GM23338 (cell line): ENCODE results near the gene NCF4. TPM values are rescaled to one million over a fixed set of nuclear protein-coding genes. Genes with fewer than 3 reads are reported as not detected.

Experiments
- ATAC-seq: fragments of 200-7000 bp; cut with Tn5 transposase; 3 replicates; pipeline ENCODE4 v1.9.1; 2020
- DNase-seq: peaks from one replicate; pipeline ENCODE4 v3.0.0-alpha.2; 2015; ENCODE audit warnings: low spot score
- H2AFZ ChIP-seq: fragments of 200-600 bp; sonication (generic); 2 replicates; pipeline ENCODE4 v1.8.0; 2016; ENCODE audit warnings: antibody characterized with exemption, mild to moderate bottlenecking, moderate library complexity
- H3F3A ChIP-seq: fragments of 200-600 bp; sonication (generic); replicated peaks from 2 replicates; pipeline ENCODE4 v1.8.0; 2017; ENCODE audit warnings: antibody characterized with exemption, mixed run types, low read depth
- H3K27ac ChIP-seq: fragments of 200-600 bp; sonication (generic); 2 replicates; pipeline ENCODE4 v1.6.1; 2016; ENCODE audit warnings: low read depth
- H3K27me3 ChIP-seq: fragments of 200-600 bp; sonication (generic); 2 replicates; pipeline ENCODE4 v1.8.0; 2016; ENCODE audit warnings: mild to moderate bottlenecking, mixed run types, moderate library complexity; ENCODE audit not compliant: insufficient read depth
- H3K36me3 ChIP-seq: fragments of 200-600 bp; sonication (generic); 2 replicates; pipeline ENCODE4 v1.8.0; 2016; ENCODE audit warnings: mild to moderate bottlenecking; ENCODE audit not compliant: insufficient read depth
- H3K4me1 ChIP-seq: fragments of 200-600 bp; sonication (generic); 2 replicates; pipeline ENCODE4 v1.8.0; 2016; ENCODE audit warnings: mild to moderate bottlenecking, moderate library complexity; ENCODE audit not compliant: insufficient read depth
- H3K4me2 ChIP-seq: fragments of 200-600 bp; sonication (generic); 2 replicates; pipeline ENCODE4 v1.7.1; 2017; ENCODE audit warnings: mixed run types
- H3K4me3 ChIP-seq: fragments of 200-600 bp; sonication (generic); 2 replicates; pipeline ENCODE4 v1.6.1; 2016; ENCODE audit warnings: mixed run types
- H3K79me2 ChIP-seq: fragments of 200-600 bp; sonication (generic); replicated peaks from 2 replicates; pipeline ENCODE4 v1.8.0; 2017; ENCODE audit warnings: mild to moderate bottlenecking; ENCODE audit not compliant: insufficient read depth
- H3K9me2 ChIP-seq: fragments of 200-600 bp; sonication (generic); 2 replicates; pipeline ENCODE4 v1.8.0; 2017; ENCODE audit not compliant: insufficient read depth
- H4K20me1 ChIP-seq: fragments of 200-600 bp; sonication (generic); replicated peaks from 2 replicates; pipeline ENCODE4 v1.8.0; 2017; ENCODE audit warnings: mild to moderate bottlenecking; ENCODE audit not compliant: insufficient read depth
- H3K27ac Mint-ChIP-seq: 2 replicates; pipeline ENCODE4 v1.8.0; 2020; ENCODE audit warnings: inconsistent platforms, mild to moderate bottlenecking, moderate library complexity, mixed read lengths
- H3K27me3 Mint-ChIP-seq: 3 replicates; pipeline ENCODE4 v1.8.0; 2022; ENCODE audit warnings: low read depth, mild to moderate bottlenecking, moderate library complexity, mixed read lengths, inconsistent platforms; ENCODE audit not compliant: insufficient read depth, poor library complexity
- H3K36me3 Mint-ChIP-seq: 3 replicates; pipeline ENCODE4 v1.8.0; 2021; ENCODE audit warnings: low read depth, mild to moderate bottlenecking, inconsistent platforms, moderate library complexity, mixed read lengths
- H3K4me1 Mint-ChIP-seq: 3 replicates; pipeline ENCODE4 v1.8.0; 2020; ENCODE audit warnings: mild to moderate bottlenecking, inconsistent platforms, mixed read lengths
- H3K4me3 Mint-ChIP-seq: 3 replicates; pipeline ENCODE4 v1.8.0; 2021; ENCODE audit warnings: moderate library complexity, mild to moderate bottlenecking, inconsistent platforms, mixed read lengths
- H3K9me3 Mint-ChIP-seq: 3 replicates; pipeline ENCODE4 v1.8.0; 2020; ENCODE audit warnings: moderate library complexity, mild to moderate bottlenecking, inconsistent platforms, mixed read lengths
- CREB1 ChIP-seq: fragments of 250-450 bp; sonication (Bioruptor Pico); IDR thresholded peaks from 2 replicates; pipeline ENCODE4 v1.5.0; 2020; ENCODE audit warnings: low read depth, mild to moderate bottlenecking, moderate library complexity
- EZH2 ChIP-seq: fragments of 200-600 bp; sonication (generic); IDR thresholded peaks from one replicate; pipeline ENCODE4 v1.8.0; 2017; ENCODE audit warnings: antibody characterized with exemption, mild to moderate bottlenecking, low read depth; ENCODE audit not compliant: unreplicated experiment
- EZH2phosphoT487 ChIP-seq: fragments of 200-600 bp; sonication (generic); IDR thresholded peaks from one replicate; pipeline ENCODE4 v1.8.1; 2018; ENCODE audit warnings: antibody characterized with exemption; ENCODE audit not compliant: unreplicated experiment
- JUNB ChIP-seq: IDR thresholded peaks from one replicate; pipeline ENCODE4 v1.6.1; 2016; ENCODE audit warnings: antibody characterized with exemption; ENCODE audit not compliant: unreplicated experiment
- NANOG ChIP-seq: IDR thresholded peaks from 2 replicates; pipeline ENCODE4 v1.6.1; 2016; ENCODE audit warnings: antibody characterized with exemption, borderline replicate concordance
- POLR2AphosphoS5 ChIP-seq: IDR thresholded peaks from 2 replicates; pipeline ENCODE4 v1.6.1; 2016; ENCODE audit warnings: antibody characterized with exemption, low read depth
- STAT1 ChIP-seq: IDR thresholded peaks from one replicate; pipeline ENCODE4 v1.6.1; 2016; ENCODE audit warnings: antibody characterized with exemption; ENCODE audit not compliant: unreplicated experiment
- ZNF114 ChIP-seq: fragments of 250-450 bp; sonication (Bioruptor Pico); IDR thresholded peaks from 2 replicates; pipeline ENCODE4 v1.5.0; 2020; ENCODE audit warnings: mild to moderate bottlenecking, moderate library complexity
- ZNF331 ChIP-seq: fragments of 250-450 bp; sonication (Bioruptor Pico); IDR thresholded peaks from 2 replicates; pipeline ENCODE4 v1.5.0; 2020; ENCODE audit warnings: low read depth, mild to moderate bottlenecking, moderate library complexity
- polyA plus RNA-seq: library from polyadenylated mRNA; unstranded; fragments of >200 nt; fragmentation: Nextera tagmentation; extraction: Ambion mirVana; gene quantifications from 2 replicates; pipeline ENCODE4 v1.2.1, GENCODE V29; 2016
- total RNA-seq: library from RNA; depleted of rRNA; stranded (reverse); fragments of >200 nt; shearing (Covaris generic); gene quantifications from 2 replicates; pipeline ENCODE4 v1.2.3, GENCODE V29; 2014
- TF ChIP-seq, protein P1 (sequence below): IDR thresholded peaks from one replicate; pipeline ENCODE4 v1.6.1; 2018; ENCODE audit warnings: antibody characterized with exemption; ENCODE audit not compliant: unreplicated experiment
- TF ChIP-seq, protein P2 (sequence below): fragments of 250-450 bp; sonication (Bioruptor Pico); IDR thresholded peaks from 2 replicates; pipeline ENCODE4 v1.5.0; 2020; ENCODE audit warnings: mild to moderate bottlenecking, moderate library complexity
- TF ChIP-seq, protein P3 (sequence below): IDR thresholded peaks from 2 replicates; pipeline ENCODE4 v1.6.1; 2016; ENCODE audit warnings: antibody characterized with exemption
- TF ChIP-seq, protein P4 (sequence below), 2 experiments: fragments of 200-600 bp in 1 of 2; sonication (generic) in 1 of 2; conservative IDR thresholded peaks; 2 replicates each; pipeline versions ENCODE4 v1.5.1 to v1.6.1; 2016 to 2017; ENCODE audit warnings: antibody characterized with exemption in 2 of 2, low read depth in 2 of 2, mild to moderate bottlenecking in 2 of 2, moderate library complexity in 1 of 2

The NCF4 gene
- total and polyA plus RNA-seq, 2 experiments from 2014 or later, result not detected

DNA sequence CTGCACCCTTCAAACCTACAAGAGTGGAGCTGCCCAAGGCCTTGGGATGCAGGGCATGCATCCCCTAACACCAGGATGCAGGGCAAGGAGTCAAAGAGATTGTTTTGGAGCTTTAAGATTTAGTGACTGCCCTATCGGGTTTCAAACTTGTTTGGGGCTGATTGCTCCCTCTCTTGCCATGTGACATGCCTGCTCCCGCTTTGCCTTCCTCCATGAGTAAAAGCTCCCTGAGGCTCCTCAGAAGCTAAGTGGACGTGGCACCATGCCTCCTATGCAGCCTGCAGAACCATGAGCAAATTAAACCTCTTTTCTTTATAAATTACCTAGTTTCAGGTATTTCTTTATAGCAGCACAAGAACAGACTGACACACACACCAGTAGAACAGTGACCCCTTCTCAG is 36.8 kb downstream of the NCF4 start:
- TF ChIP-seq, protein P1, sequence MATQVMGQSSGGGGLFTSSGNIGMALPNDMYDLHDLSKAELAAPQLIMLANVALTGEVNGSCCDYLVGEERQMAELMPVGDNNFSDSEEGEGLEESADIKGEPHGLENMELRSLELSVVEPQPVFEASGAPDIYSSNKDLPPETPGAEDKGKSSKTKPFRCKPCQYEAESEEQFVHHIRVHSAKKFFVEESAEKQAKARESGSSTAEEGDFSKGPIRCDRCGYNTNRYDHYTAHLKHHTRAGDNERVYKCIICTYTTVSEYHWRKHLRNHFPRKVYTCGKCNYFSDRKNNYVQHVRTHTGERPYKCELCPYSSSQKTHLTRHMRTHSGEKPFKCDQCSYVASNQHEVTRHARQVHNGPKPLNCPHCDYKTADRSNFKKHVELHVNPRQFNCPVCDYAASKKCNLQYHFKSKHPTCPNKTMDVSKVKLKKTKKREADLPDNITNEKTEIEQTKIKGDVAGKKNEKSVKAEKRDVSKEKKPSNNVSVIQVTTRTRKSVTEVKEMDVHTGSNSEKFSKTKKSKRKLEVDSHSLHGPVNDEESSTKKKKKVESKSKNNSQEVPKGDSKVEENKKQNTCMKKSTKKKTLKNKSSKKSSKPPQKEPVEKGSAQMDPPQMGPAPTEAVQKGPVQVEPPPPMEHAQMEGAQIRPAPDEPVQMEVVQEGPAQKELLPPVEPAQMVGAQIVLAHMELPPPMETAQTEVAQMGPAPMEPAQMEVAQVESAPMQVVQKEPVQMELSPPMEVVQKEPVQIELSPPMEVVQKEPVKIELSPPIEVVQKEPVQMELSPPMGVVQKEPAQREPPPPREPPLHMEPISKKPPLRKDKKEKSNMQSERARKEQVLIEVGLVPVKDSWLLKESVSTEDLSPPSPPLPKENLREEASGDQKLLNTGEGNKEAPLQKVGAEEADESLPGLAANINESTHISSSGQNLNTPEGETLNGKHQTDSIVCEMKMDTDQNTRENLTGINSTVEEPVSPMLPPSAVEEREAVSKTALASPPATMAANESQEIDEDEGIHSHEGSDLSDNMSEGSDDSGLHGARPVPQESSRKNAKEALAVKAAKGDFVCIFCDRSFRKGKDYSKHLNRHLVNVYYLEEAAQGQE, result no peak
- TF ChIP-seq JUNB (no peak), EZH2phosphoT487 (no peak), ZNF114 (no peak), ZNF331 (CRISPR knock-in tag) (no peak), POLR2AphosphoS5 (no peak), CREB1 (CRISPR knock-in tag) (no peak), NANOG (no peak), EZH2 (no peak), STAT1 (no peak)
- TF ChIP-seq, protein P2, sequence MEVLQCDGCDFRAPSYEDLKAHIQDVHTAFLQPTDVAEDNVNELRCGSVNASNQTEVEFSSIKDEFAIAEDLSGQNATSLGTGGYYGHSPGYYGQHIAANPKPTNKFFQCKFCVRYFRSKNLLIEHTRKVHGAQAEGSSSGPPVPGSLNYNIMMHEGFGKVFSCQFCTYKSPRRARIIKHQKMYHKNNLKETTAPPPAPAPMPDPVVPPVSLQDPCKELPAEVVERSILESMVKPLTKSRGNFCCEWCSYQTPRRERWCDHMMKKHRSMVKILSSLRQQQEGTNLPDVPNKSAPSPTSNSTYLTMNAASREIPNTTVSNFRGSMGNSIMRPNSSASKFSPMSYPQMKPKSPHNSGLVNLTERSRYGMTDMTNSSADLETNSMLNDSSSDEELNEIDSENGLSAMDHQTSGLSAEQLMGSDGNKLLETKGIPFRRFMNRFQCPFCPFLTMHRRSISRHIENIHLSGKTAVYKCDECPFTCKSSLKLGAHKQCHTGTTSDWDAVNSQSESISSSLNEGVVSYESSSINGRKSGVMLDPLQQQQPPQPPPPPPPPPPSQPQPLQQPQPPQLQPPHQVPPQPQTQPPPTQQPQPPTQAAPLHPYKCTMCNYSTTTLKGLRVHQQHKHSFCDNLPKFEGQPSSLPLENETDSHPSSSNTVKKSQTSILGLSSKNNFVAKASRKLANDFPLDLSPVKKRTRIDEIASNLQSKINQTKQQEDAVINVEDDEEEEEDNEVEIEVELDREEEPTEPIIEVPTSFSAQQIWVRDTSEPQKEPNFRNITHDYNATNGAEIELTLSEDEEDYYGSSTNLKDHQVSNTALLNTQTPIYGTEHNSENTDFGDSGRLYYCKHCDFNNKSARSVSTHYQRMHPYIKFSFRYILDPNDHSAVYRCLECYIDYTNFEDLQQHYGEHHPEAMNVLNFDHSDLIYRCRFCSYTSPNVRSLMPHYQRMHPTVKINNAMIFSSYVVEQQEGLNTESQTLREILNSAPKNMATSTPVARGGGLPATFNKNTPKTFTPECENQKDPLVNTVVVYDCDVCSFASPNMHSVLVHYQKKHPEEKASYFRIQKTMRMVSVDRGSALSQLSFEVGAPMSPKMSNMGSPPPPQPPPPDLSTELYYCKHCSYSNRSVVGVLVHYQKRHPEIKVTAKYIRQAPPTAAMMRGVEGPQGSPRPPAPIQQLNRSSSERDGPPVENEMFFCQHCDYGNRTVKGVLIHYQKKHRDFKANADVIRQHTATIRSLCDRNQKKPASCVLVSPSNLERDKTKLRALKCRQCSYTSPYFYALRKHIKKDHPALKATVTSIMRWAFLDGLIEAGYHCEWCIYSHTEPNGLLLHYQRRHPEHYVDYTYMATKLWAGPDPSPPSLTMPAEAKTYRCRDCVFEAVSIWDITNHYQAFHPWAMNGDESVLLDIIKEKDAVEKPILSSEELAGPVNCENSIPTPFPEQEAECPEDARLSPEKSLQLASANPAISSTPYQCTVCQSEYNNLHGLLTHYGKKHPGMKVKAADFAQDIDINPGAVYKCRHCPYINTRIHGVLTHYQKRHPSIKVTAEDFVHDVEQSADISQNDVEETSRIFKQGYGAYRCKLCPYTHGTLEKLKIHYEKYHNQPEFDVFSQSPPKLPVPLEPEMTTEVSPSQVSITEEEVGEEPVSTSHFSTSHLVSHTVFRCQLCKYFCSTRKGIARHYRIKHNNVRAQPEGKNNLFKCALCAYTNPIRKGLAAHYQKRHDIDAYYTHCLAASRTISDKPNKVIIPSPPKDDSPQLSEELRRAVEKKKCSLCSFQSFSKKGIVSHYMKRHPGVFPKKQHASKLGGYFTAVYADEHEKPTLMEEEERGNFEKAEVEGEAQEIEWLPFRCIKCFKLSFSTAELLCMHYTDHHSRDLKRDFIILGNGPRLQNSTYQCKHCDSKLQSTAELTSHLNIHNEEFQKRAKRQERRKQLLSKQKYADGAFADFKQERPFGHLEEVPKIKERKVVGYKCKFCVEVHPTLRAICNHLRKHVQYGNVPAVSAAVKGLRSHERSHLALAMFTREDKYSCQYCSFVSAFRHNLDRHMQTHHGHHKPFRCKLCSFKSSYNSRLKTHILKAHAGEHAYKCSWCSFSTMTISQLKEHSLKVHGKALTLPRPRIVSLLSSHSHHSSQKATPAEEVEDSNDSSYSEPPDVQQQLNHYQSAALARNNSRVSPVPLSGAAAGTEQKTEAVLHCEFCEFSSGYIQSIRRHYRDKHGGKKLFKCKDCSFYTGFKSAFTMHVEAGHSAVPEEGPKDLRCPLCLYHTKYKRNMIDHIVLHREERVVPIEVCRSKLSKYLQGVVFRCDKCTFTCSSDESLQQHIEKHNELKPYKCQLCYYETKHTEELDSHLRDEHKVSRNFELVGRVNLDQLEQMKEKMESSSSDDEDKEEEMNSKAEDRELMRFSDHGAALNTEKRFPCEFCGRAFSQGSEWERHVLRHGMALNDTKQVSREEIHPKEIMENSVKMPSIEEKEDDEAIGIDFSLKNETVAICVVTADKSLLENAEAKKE (CRISPR knock-in tag), result no peak
- TF ChIP-seq, protein P3, sequence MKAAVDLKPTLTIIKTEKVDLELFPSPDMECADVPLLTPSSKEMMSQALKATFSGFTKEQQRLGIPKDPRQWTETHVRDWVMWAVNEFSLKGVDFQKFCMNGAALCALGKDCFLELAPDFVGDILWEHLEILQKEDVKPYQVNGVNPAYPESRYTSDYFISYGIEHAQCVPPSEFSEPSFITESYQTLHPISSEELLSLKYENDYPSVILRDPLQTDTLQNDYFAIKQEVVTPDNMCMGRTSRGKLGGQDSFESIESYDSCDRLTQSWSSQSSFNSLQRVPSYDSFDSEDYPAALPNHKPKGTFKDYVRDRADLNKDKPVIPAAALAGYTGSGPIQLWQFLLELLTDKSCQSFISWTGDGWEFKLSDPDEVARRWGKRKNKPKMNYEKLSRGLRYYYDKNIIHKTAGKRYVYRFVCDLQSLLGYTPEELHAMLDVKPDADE, result no peak
- TF ChIP-seq, protein P4, sequence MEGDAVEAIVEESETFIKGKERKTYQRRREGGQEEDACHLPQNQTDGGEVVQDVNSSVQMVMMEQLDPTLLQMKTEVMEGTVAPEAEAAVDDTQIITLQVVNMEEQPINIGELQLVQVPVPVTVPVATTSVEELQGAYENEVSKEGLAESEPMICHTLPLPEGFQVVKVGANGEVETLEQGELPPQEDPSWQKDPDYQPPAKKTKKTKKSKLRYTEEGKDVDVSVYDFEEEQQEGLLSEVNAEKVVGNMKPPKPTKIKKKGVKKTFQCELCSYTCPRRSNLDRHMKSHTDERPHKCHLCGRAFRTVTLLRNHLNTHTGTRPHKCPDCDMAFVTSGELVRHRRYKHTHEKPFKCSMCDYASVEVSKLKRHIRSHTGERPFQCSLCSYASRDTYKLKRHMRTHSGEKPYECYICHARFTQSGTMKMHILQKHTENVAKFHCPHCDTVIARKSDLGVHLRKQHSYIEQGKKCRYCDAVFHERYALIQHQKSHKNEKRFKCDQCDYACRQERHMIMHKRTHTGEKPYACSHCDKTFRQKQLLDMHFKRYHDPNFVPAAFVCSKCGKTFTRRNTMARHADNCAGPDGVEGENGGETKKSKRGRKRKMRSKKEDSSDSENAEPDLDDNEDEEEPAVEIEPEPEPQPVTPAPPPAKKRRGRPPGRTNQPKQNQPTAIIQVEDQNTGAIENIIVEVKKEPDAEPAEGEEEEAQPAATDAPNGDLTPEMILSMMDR (conservative IDR thresholded peaks at IDR 0.05; ENCODE audit: low read depth in 2 of 2), result no peak
- H3K4me2 ChIP-seq, result no peak overlapping the region
- peaks cover 26% of the 10 kb centered on the region for H3K9me2 ChIP-seq
- peaks cover 11% of the 10 kb centered on the region; the same call in 1 of the 2 replicates for H3K4me1 ChIP-seq
- Mint-ChIP-seq H3K4me1 (peaks cover 25% of the 10 kb centered on the region), H3K4me3 (no peak overlapping the region), H3K9me3 (peaks cover 22% of the 10 kb centered on the region), H3K27me3 (peaks cover 16% of the 10 kb centered on the region), H3K36me3 (peaks cover 14% of the 10 kb centered on the region), H3K27ac (no peak overlapping the region)
- ATAC-seq, result no peak
- peak overlapping the region; percentile 24; the same call in 1 of the 2 replicates for H2AFZ ChIP-seq
- peak; percentile 26 for DNase-seq
- no peaks in the 10 kb centered on the region for H3F3A ChIP-seq
- H3K4me3 ChIP-seq, result no peak overlapping the region
- H3K27ac ChIP-seq, result no peak overlapping the region
- no peaks in the 10 kb centered on the region for H3K79me2 ChIP-seq
- no peaks in the 10 kb centered on the region for H3K27me3 ChIP-seq
- H3K36me3 ChIP-seq, result no peaks in the 10 kb centered on the region
- no peaks in the 10 kb centered on the region for H4K20me1 ChIP-seq
